HTR-8/SVneo (cell line): ENCODE data around the gene DNLZ.

Experiments used
- DNase-seq: peaks from one replicate; pipeline ENCODE4 v3.0.0; 2011; ENCODE audit warnings: low spot score, mixed read lengths; ENCODE audit not compliant: insufficient read length
- FAIRE-seq: peaks from 2 replicates; lab custom pipeline; 2011; peaks lifted over from hg19 to GRCh38; lab: Jason Lieb, UNC

DNLZ gene

DNA sequence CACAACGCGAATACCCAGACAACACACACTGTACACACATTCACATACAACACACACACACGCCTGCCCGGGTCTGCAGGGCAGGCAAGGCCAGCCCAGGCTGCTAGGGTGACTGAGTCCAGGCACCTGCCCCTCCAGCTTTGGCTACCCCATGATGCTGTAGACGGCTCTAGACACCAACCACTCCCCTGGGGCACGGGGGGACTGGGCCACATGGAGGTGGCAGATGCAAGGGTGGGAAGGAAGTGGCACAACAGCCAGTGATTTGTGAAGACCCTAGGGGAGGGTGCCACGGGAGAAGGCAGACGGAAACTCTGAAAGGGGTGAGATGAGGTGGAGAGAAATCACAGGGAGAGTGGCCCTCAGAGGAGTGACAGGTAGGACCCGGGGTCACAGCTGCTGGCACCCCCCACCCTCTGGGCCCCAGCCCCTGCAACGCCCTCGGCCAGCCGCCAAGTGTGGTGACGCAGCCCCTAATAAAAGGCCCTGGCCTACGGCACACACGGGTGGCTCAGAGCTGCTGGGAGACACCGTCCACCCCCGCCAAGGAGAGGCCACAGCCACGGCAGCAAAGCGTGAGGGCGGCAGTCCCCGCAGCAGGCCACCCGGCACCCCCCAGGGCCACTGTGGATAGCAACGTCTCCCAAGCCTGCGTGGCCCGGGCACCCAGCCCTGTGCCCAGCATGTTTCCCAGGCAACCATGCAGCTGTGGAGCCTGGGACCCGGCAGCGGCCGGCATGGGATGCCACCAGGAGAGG lies 53.1 kb downstream of the DNLZ start:
- FAIRE-seq (no peak), DNase-seq (no peak)

GRCh38 chr9:136309806-136310220 lies 53.7 kb downstream of the DNLZ start:
- DNase-seq (no peak), FAIRE-seq (no peak)
